HepG2 (cell line): ENCODE measurements around the gene HIF1AN.

ENCODE experiments used
- KDM1A ChIP-seq: IDR thresholded peaks from 2 replicates; pipeline ENCODE4 v1.6.1; 2016; ENCODE audit warnings: missing compliant biosample characterization
- POLR2AphosphoS5 ChIP-seq: IDR thresholded peaks from 2 replicates; pipeline ENCODE4 v1.6.1; 2012; ENCODE audit warnings: low read depth, low read length
- TCF12 ChIP-seq, 2 experiments: fragments of 450-650 bp in 1 of 2; sonication (generic) in 1 of 2; formaldehyde crosslinking in 1 of 2; IDR thresholded peaks; 2 replicates each; pipeline versions ENCODE4 v1.6.1 to v1.8.0; 2017 to 2022; ENCODE audit warnings: antibody characterized with exemption in 1 of 2, mild to moderate bottlenecking in 1 of 2, missing genetic modification reagents in 1 of 2, moderate library complexity in 1 of 2
- TF ChIP-seq, protein P1 (sequence below): sonication (generic); formaldehyde crosslinking; IDR thresholded peaks from 2 replicates; pipeline ENCODE4 v1.5.0; 2020; ENCODE audit warnings: mild to moderate bottlenecking, low read depth, missing genetic modification reagents, borderline replicate concordance

DNA sequence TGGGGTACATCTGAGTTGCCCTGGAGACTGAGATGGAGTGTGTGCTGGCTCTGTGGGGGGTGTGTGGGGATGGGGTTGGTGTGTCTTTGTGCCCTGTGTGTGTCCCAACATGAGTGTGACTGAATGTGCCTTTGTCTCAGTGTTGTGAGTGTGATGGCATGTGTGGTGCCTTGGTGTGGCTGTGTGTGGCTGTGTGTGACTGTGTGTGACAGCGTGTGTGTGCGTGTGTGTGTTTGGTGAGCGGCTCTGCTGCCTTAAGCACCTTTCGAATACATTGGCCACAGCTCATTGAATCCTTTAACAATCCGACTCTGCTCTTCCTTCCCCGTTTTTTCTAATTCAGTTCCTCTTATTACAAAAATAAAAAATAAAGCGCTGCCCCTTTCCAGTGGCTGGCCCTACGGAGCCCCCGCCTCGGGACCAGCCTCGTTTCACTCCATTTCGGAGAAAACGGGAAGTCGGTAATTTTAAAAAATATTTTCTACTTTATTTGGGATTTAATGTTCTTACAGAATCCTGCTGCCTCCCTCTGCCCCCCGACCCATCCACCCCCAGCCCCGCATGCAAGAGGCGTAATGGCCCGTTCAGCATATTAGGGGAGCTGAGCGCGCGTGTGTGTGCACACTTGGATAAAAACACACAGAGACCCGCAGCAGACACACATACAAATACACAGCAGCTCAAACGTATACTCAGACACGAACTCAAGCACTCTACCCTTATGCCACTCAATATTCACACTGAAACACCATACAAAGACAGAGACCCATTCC is 35.5 kb downstream of the HIF1AN start:
- TF ChIP-seq KDM1A (CRISPR knock-in tag): no peak
- no peak for TF ChIP-seq TCF12 (IDR thresholded peaks at IDR 0.05)
- TF ChIP-seq TCF12 (CRISPR knock-in tag; IDR thresholded peaks at IDR 0.05): no peak
- TF ChIP-seq POLR2AphosphoS5: no peak
- TF ChIP-seq, protein P1, sequence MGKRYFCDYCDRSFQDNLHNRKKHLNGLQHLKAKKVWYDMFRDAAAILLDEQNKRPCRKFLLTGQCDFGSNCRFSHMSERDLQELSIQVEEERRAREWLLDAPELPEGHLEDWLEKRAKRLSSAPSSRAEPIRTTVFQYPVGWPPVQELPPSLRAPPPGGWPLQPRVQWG (CRISPR knock-in tag): no peak
